Vagina (tissue), 2 donors: ENCODE data around the gene ME2. TPM values are rescaled to one million over a fixed set of nuclear protein-coding genes. Genes with fewer than 3 reads are reported as not detected.

Experiments used
- DNase-seq, 2 donors: peaks; one replicate each; pipeline ENCODE4 v3.0.0-alpha.2; 2017; ENCODE audit errors: extremely low spot score in 2 of 2
- H3K27ac ChIP-seq: fragments of 200-600 bp; sonication (generic); one replicate; pipeline ENCODE4 v1.5.1; 2019
- H3K27me3 ChIP-seq: fragments of 200-600 bp; sonication (generic); one replicate; pipeline ENCODE4 v1.5.1; 2019
- H3K36me3 ChIP-seq, 2 donors: fragments of 200-600 bp; sonication (generic); one replicate each; pipeline ENCODE4 v1.5.1; 2017 to 2019
- H3K4me1 ChIP-seq: fragments of 200-600 bp; sonication (generic); one replicate; pipeline ENCODE4 v1.5.1; 2019
- H3K4me3 ChIP-seq, 2 donors: fragments of 200-600 bp; sonication (generic); 1 replicate in 1 of 2; 2 replicates in 1 of 2; pipeline ENCODE4 v1.5.1; 2016 to 2019
- H3K9me3 ChIP-seq: fragments of 200-600 bp; sonication (generic); one replicate; pipeline ENCODE4 v1.5.1; 2019
- CTCF ChIP-seq, 3 experiments: fragments of 450-650 bp in 2 of 3; fragments of 200-600 bp in 1 of 3; sonication (generic) in 1 of 3; IDR thresholded peaks; one replicate each; pipeline ENCODE4 v1.5.1; 2017 to 2019; ENCODE audit warnings: antibody characterized with exemption in 3 of 3, mild to moderate bottlenecking in 2 of 3, moderate library complexity in 2 of 3
- POLR2A ChIP-seq, 2 donors: fragments of 450-650 bp; IDR thresholded peaks; one replicate each; pipeline ENCODE4 v1.6.1; 2017; ENCODE audit warnings: antibody characterized with exemption in 2 of 2, mild to moderate bottlenecking in 2 of 2, moderate library complexity in 2 of 2
- POLR2AphosphoS5 ChIP-seq, 2 donors: sonication (generic); formaldehyde crosslinking; IDR thresholded peaks; one replicate each; pipeline ENCODE4 v1.9.0; 2017; ENCODE audit warnings: antibody characterized with exemption in 2 of 2, mild to moderate bottlenecking in 2 of 2, low read depth in 1 of 2; ENCODE audit not compliant: insufficient read depth in 1 of 2
- intact Hi-C: fragments of 100-400 bp; cut with DNase I; formaldehyde crosslinking; loops from one replicate; pipeline ENCODE4 v1.15.1; 2023
- total RNA-seq: library from RNA; depleted of rRNA; stranded (reverse); fragments of >200 nt; gene quantifications from one replicate; pipeline ENCODE4 v1.2.3, GENCODE V29; 2016

Gene ME2
- total RNA-seq, 1 donor from 2014 or later = 32.2 TPM

GRCh38 chr18:50928551-50928950 is 49.6 kb downstream of the ME2 start:
- H3K4me3 ChIP-seq = no peak overlapping the region
- H3K4me1 ChIP-seq = no peaks in the 10 kb centered on the region
- H3K36me3 ChIP-seq = peaks cover 0 to 25% of the 10 kb centered on the region in 2 donors
- TF ChIP-seq POLR2A (IDR thresholded peaks at IDR 0.05) = no peak
- intact Hi-C loops = no loop called here
- no peak overlapping the region for H3K27ac ChIP-seq
- DNase-seq = no peak
- no peaks in the 10 kb centered on the region for H3K9me3 ChIP-seq
- no peaks in the 10 kb centered on the region for H3K27me3 ChIP-seq

GRCh38 chr18:50933684-50934083 is 54.8 kb downstream of the ME2 start:
- intact Hi-C loops = no loop called here
- H3K27ac ChIP-seq = no peak overlapping the region
- no peaks in the 10 kb centered on the region for H3K9me3 ChIP-seq
- TF ChIP-seq POLR2A (IDR thresholded peaks at IDR 0.05) (no peak), CTCF (IDR thresholded peaks at IDR 0.05) (no peak), POLR2AphosphoS5 (IDR thresholded peaks at IDR 0.05; ENCODE audit: insufficient read depth in 1 of 2, low read depth in 1 of 2) (no peak)
- H3K4me1 ChIP-seq = no peaks in the 10 kb centered on the region
- H3K4me3 ChIP-seq = no peak overlapping the region
- H3K36me3 ChIP-seq = peaks cover 0 to 3% of the 10 kb centered on the region in 2 donors
- DNase-seq = no peak
- no peaks in the 10 kb centered on the region for H3K27me3 ChIP-seq

- H3K9me3 ChIP-seq = no peaks in the 10 kb centered on the region
- H3K36me3 ChIP-seq = peaks cover 0 to 3% of the 10 kb centered on the region in 2 donors
- TF ChIP-seq POLR2A (IDR thresholded peaks at IDR 0.05) (no peak), CTCF (IDR thresholded peaks at IDR 0.05) (no peak), POLR2AphosphoS5 (IDR thresholded peaks at IDR 0.05; ENCODE audit: insufficient read depth in 1 of 2, low read depth in 1 of 2) (no peak)
- no peaks in the 10 kb centered on the region for H3K4me1 ChIP-seq
- intact Hi-C loops = no loop called here
- H3K4me3 ChIP-seq = no peak overlapping the region
- H3K27ac ChIP-seq = no peak overlapping the region
- H3K27me3 ChIP-seq = no peaks in the 10 kb centered on the region
- no peak for DNase-seq
Observed at GRCh38 chr18:50934545-50935211, 55.8 kb downstream of the ME2 start.

GRCh38 chr18:50935493-50936191 is 56.7 kb downstream of the ME2 start:
- no peak for TF ChIP-seq CTCF (IDR thresholded peaks at IDR 0.05)
- peaks cover 0 to 8% of the 10 kb centered on the region in 2 donors for H3K36me3 ChIP-seq
- H3K9me3 ChIP-seq = no peaks in the 10 kb centered on the region
- no peak overlapping the region for H3K27ac ChIP-seq
- DNase-seq = no peak
- no peak overlapping the region for H3K4me3 ChIP-seq
- intact Hi-C loops = no loop called here
- no peaks in the 10 kb centered on the region for H3K27me3 ChIP-seq
- no peaks in the 10 kb centered on the region for H3K4me1 ChIP-seq

- Histone ChIP-seq H3K36me3 (peaks cover 0 to 4% of the 10 kb centered on the region in 2 donors), H3K27me3 (no peaks in the 10 kb centered on the region), H3K4me1 (no peaks in the 10 kb centered on the region), H3K27ac (no peak overlapping the region), H3K9me3 (no peaks in the 10 kb centered on the region), H3K4me3 (no peak overlapping the region)
- TF ChIP-seq POLR2A (IDR thresholded peaks at IDR 0.05) = no peak
- no peak for TF ChIP-seq CTCF (IDR thresholded peaks at IDR 0.05)
- TF ChIP-seq POLR2AphosphoS5 (IDR thresholded peaks at IDR 0.05; ENCODE audit: insufficient read depth in 1 of 2, low read depth in 1 of 2) = no peak
- DNase-seq = no peak
- intact Hi-C loops = no loop called here
Observed at GRCh38 chr18:50937183-50937582, 58.3 kb downstream of the ME2 start.
